ENCODE results near the gene ATP2B2.

DNA sequence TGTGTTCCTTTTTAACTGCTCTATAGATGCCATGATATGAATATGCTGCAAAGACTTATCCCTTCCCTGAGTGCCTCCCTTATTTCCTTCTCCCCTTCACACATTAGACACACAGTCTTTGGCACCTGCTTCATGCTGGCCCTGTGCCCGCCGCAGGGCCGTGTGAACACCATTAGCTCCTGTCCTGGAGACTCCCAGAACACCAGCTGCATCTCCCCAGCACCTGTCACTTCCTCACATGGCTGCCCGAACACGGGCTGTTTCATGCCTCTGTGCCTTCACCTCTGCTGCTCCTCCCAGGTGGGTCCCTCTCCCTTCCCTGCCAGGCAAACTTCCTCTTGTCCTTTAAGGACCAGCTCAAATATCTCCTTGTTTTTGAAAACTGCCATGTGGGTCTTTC, 144.0 kb downstream of the ATP2B2 start:
- TF ChIP-seq EZH2phosphoT487 (IDR thresholded peaks at IDR 0.05; ENCODE audit: unreplicated experiment) (no peak), POLR2AphosphoS5 (IDR thresholded peaks at IDR 0.05; ENCODE audit: low read depth) (no peak), EZH2 (IDR thresholded peaks at IDR 0.05; ENCODE audit: low read depth, unreplicated experiment) (no peak), STAT1 (IDR thresholded peaks at IDR 0.05; ENCODE audit: unreplicated experiment) (no peak), JUNB (IDR thresholded peaks at IDR 0.05; ENCODE audit: unreplicated experiment) (no peak), CTCF (conservative IDR thresholded peaks at IDR 0.05; ENCODE audit: low read depth in 2 of 2) (no peak), ZNF331 (CRISPR knock-in tag; IDR thresholded peaks at IDR 0.05; ENCODE audit: low read depth) (no peak), CREB1 (CRISPR knock-in tag; IDR thresholded peaks at IDR 0.05; ENCODE audit: low read depth) (no peak)
- TF ChIP-seq, protein P1, sequence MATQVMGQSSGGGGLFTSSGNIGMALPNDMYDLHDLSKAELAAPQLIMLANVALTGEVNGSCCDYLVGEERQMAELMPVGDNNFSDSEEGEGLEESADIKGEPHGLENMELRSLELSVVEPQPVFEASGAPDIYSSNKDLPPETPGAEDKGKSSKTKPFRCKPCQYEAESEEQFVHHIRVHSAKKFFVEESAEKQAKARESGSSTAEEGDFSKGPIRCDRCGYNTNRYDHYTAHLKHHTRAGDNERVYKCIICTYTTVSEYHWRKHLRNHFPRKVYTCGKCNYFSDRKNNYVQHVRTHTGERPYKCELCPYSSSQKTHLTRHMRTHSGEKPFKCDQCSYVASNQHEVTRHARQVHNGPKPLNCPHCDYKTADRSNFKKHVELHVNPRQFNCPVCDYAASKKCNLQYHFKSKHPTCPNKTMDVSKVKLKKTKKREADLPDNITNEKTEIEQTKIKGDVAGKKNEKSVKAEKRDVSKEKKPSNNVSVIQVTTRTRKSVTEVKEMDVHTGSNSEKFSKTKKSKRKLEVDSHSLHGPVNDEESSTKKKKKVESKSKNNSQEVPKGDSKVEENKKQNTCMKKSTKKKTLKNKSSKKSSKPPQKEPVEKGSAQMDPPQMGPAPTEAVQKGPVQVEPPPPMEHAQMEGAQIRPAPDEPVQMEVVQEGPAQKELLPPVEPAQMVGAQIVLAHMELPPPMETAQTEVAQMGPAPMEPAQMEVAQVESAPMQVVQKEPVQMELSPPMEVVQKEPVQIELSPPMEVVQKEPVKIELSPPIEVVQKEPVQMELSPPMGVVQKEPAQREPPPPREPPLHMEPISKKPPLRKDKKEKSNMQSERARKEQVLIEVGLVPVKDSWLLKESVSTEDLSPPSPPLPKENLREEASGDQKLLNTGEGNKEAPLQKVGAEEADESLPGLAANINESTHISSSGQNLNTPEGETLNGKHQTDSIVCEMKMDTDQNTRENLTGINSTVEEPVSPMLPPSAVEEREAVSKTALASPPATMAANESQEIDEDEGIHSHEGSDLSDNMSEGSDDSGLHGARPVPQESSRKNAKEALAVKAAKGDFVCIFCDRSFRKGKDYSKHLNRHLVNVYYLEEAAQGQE (IDR thresholded peaks at IDR 0.05; ENCODE audit: unreplicated experiment), result no peak
- TF ChIP-seq, protein P2, sequence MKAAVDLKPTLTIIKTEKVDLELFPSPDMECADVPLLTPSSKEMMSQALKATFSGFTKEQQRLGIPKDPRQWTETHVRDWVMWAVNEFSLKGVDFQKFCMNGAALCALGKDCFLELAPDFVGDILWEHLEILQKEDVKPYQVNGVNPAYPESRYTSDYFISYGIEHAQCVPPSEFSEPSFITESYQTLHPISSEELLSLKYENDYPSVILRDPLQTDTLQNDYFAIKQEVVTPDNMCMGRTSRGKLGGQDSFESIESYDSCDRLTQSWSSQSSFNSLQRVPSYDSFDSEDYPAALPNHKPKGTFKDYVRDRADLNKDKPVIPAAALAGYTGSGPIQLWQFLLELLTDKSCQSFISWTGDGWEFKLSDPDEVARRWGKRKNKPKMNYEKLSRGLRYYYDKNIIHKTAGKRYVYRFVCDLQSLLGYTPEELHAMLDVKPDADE (IDR thresholded peaks at IDR 0.05), result no peak

All from GM23338 (cell line).